ENCODE data around the gene BCL2L13.

Gene BCL2L13

GRCh38 chr22:17744430-17744829 lies 105.9 kb downstream of the BCL2L13 start:
- H3K36me3 ChIP-seq (ENCODE audit: low read depth) = no peaks in the 10 kb centered on the region
- ATAC-seq (ENCODE audit: low read depth) (peak; percentile 7; the same call in 1 of the 3 replicates), DNase-seq (ENCODE audit: low spot score) (no peak)
- TF ChIP-seq, protein P1, sequence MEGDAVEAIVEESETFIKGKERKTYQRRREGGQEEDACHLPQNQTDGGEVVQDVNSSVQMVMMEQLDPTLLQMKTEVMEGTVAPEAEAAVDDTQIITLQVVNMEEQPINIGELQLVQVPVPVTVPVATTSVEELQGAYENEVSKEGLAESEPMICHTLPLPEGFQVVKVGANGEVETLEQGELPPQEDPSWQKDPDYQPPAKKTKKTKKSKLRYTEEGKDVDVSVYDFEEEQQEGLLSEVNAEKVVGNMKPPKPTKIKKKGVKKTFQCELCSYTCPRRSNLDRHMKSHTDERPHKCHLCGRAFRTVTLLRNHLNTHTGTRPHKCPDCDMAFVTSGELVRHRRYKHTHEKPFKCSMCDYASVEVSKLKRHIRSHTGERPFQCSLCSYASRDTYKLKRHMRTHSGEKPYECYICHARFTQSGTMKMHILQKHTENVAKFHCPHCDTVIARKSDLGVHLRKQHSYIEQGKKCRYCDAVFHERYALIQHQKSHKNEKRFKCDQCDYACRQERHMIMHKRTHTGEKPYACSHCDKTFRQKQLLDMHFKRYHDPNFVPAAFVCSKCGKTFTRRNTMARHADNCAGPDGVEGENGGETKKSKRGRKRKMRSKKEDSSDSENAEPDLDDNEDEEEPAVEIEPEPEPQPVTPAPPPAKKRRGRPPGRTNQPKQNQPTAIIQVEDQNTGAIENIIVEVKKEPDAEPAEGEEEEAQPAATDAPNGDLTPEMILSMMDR (IDR thresholded peaks at IDR 0.05; ENCODE audit: poor library complexity, severe bottlenecking) = no peak
- H3K27me3 ChIP-seq (ENCODE audit: insufficient read depth, poor library complexity, severe bottlenecking) = no peaks in the 10 kb centered on the region
- H3K4me1 ChIP-seq (ENCODE audit: insufficient read depth, poor library complexity, severe bottlenecking) = no peaks in the 10 kb centered on the region
- no peak overlapping the region for H3K27ac ChIP-seq (ENCODE audit: poor library complexity, severe bottlenecking)
- no peaks in the 10 kb centered on the region for H3K9me3 ChIP-seq (ENCODE audit: severe bottlenecking)
- no peak overlapping the region for H3K4me3 ChIP-seq (ENCODE audit: severe bottlenecking)

DNA sequence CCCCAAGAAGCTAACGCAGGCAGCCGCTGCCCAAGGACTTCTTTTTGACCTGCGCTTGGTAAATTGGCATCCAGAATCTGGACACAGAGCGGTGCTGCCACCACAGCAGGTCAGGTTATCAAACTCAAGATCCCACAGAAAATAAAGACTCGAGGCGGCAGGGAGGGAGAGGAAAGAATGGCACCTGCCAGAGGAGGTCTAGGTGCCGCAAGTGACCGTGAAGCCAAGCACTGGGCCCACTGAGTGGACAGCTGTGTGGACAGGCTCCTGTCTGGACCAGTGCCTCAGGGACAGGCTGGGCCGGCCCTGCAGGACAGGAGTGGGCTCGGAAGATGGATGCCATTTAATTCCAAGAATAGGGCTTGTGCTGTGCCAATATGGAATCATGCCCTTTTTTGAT lies 108.4 kb downstream of the BCL2L13 start:
- ATAC-seq (ENCODE audit: low read depth) = no peak
- DNase-seq (ENCODE audit: low spot score) = no peak
- H3K9me3 ChIP-seq (ENCODE audit: severe bottlenecking) = no peaks in the 10 kb centered on the region
- H3K4me1 ChIP-seq (ENCODE audit: insufficient read depth, poor library complexity, severe bottlenecking) = no peaks in the 10 kb centered on the region
- H3K27me3 ChIP-seq (ENCODE audit: insufficient read depth, poor library complexity, severe bottlenecking) = no peaks in the 10 kb centered on the region
- no peak overlapping the region for H3K27ac ChIP-seq (ENCODE audit: poor library complexity, severe bottlenecking)
- TF ChIP-seq, protein P1 (IDR thresholded peaks at IDR 0.05; ENCODE audit: poor library complexity, severe bottlenecking) = no peak
- H3K36me3 ChIP-seq (ENCODE audit: low read depth) = no peaks in the 10 kb centered on the region
- H3K4me3 ChIP-seq (ENCODE audit: severe bottlenecking) = no peak overlapping the region

DNA sequence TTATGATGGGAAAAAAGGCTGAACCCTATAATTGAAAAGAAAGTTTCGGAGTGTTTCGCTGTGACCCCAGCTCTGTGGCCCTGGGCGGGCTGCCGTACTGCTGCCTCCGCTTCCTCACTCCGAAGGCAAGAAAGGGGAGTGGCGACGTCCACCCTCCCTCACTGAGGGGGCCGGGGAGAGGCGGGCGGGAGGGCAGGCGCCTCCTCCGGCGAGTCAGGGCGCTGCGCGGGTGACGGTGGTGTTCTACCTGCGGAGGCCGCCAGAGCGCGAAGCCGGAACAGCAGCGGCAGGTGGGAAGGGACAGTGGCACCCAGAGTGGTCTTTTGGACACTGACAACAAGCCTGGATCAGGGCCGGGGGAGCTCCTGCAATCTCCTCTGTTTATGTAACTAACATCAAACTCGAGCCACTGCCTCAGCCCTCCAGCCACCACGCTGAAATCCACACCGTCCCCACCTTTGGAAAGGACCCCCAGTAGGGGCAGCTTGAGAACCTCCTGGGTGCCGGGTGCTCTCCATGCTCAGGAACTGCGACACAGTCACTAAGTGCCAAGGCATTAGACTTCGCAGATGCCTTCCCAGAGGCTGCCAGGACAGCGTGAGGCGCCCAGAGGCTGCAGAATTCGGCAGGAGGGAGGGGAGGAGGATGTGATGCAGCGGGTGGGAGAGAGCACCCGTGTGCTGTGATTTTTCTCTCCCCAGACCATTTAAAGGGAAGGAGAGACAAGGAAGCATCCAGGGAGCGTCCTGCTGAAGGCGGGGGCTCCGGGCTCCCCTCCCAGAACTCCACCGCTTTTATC lies 110.2 kb downstream of the BCL2L13 start:
- ATAC-seq (ENCODE audit: low read depth) = no peak
- no peaks in the 10 kb centered on the region for H3K27me3 ChIP-seq (ENCODE audit: insufficient read depth, poor library complexity, severe bottlenecking)
- DNase-seq (ENCODE audit: low spot score) = no peak
- TF ChIP-seq, protein P1 (IDR thresholded peaks at IDR 0.05; ENCODE audit: poor library complexity, severe bottlenecking) = no peak
- H3K4me1 ChIP-seq (ENCODE audit: insufficient read depth, poor library complexity, severe bottlenecking) = no peaks in the 10 kb centered on the region
- no peaks in the 10 kb centered on the region for H3K9me3 ChIP-seq (ENCODE audit: severe bottlenecking)
- H3K27ac ChIP-seq (ENCODE audit: poor library complexity, severe bottlenecking) = no peak overlapping the region
- no peaks in the 10 kb centered on the region for H3K36me3 ChIP-seq (ENCODE audit: low read depth)
- no peak overlapping the region for H3K4me3 ChIP-seq (ENCODE audit: severe bottlenecking)

DNA sequence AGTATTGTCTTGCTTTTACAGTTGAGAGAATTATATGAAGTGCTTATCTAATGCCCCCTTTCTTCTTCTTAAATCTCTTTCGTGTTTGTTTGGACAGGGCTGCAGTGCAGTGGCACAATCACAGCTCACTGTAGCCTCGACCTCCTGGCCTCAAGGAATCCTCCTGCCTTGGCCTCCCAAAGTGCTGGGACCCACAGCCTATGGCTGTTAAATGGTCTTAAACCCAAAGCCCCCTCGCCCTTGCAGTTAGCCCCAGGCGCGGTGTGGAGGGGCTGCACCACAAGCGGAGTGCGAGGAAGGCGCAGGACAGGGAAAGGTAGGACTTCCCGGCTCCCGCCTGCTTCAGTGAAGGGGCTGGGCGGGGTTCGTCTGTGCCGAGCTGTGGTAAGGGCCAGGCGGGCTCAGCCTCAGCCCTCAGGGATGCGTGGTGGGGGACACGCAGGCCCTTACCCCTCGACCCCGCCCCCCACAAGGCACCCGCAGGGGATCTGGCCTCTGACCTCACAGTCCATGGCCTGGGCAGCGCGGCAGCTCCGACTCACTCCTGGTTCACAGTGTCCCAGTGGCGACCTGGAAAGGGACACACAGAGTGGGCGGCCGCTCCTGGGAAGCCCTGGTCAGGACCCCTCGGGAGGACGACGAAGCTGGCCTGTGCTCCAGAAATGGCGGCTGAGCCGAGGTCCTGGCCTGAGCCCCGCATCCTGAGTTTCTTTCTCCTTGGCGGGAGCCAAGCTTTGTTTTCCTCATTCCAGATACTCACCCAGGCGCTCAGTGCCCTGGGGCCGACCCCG lies 111.2 kb downstream of the BCL2L13 start:
- no peak for ATAC-seq (ENCODE audit: low read depth)
- Histone ChIP-seq H3K36me3 (ENCODE audit: low read depth) (no peaks in the 10 kb centered on the region), H3K4me3 (ENCODE audit: severe bottlenecking) (no peak overlapping the region), H3K9me3 (ENCODE audit: severe bottlenecking) (no peaks in the 10 kb centered on the region), H3K27me3 (ENCODE audit: insufficient read depth, poor library complexity, severe bottlenecking) (no peaks in the 10 kb centered on the region), H3K27ac (ENCODE audit: poor library complexity, severe bottlenecking) (no peak overlapping the region), H3K4me1 (ENCODE audit: insufficient read depth, poor library complexity, severe bottlenecking) (no peaks in the 10 kb centered on the region)
- no peak for DNase-seq (ENCODE audit: low spot score)
- TF ChIP-seq, protein P1 (IDR thresholded peaks at IDR 0.05; ENCODE audit: poor library complexity, severe bottlenecking) = no peak
